PFSK-1 (cell line): ENCODE results near the gene MCCD1.

Experiments
- FOXP2 ChIP-seq: optimal IDR thresholded peaks from 2 replicates; pipeline ENCODE3; 2011; ENCODE audit warnings: borderline replicate concordance, control low read depth, inconsistent platforms; ENCODE audit not compliant: insufficient read depth; ENCODE audit errors: extremely low read length, extremely low read depth
- POLR2AphosphoS5 ChIP-seq: IDR thresholded peaks from 2 replicates; pipeline ENCODE4 v1.6.1; 2012; ENCODE audit warnings: low read depth, mild to moderate bottlenecking, control low read depth, low read length, moderate library complexity
- REST ChIP-seq, 2 experiments: IDR thresholded peaks; 2 replicates each; pipeline versions ENCODE4 v1.6.1 to v1.8.0; 2011 to 2012; ENCODE audit warnings: low read depth in 2 of 2, low read length in 2 of 2, control low read depth in 1 of 2, inconsistent platforms in 1 of 2, mild to moderate bottlenecking in 1 of 2, moderate library complexity in 1 of 2; ENCODE audit not compliant: insufficient read depth in 1 of 2
- SIN3A ChIP-seq: IDR thresholded peaks from 2 replicates; pipeline ENCODE4 v1.6.1; 2012; ENCODE audit warnings: mild to moderate bottlenecking, low read length, moderate library complexity, borderline replicate concordance; ENCODE audit not compliant: insufficient read depth
- TAF1 ChIP-seq: IDR thresholded peaks from 2 replicates; pipeline ENCODE4 v1.6.1; 2012; ENCODE audit warnings: low read length, control low read depth, borderline replicate concordance; ENCODE audit not compliant: insufficient read depth

- TF ChIP-seq TAF1 (no peak), REST (IDR thresholded peaks at IDR 0.05; ENCODE audit: insufficient read depth in 1 of 2, low read depth in 2 of 2, low read length in 2 of 2) (no peak), POLR2AphosphoS5 (peak; percentile 10; the same call in 1 of the 2 replicates), SIN3A (no peak), FOXP2 (no peak)
These were observed 4.1 kb downstream of the MCCD1 start for GRCh38 chr6:31532644-31533454.
